Measurements from ENCODE around the gene POLR3B. TPM values are rescaled to one million over a fixed set of nuclear protein-coding genes. Genes with fewer than 3 reads are reported as not detected.

The POLR3B gene
- total RNA-seq, 1 donor from 2014 or later: 8.1 TPM

DNA sequence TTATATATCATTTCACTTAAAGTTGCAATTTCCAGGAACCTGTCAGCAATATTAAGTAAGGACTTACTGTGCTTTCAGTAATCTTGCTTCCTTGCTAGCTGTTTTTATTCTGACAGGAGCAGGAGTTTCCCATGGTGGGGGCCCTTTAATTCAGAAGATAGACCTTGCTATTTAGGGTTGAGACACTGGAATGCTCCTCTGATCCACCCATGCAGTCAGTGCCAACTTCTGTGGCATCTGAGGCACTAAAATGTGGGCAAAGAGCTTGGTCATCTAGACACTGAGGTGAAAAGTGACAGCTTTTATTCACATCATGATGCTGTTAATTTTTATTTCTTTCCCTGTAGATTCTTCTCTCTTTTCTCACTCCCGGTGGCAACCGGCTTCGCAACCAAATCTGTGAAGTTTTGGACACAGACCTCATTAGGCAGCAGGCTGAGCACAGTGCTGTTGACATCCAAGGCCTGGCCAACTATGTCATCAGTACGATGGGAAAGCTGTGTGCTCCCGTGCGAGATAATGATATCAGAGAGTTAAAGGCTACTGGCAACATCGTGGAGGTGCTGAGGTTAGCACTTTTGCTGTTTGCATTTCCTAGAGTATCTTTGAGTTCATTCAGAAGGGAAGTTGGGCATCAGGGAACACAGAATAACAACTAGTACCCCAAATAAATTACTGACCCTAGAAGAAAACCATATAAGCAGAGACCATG lies 36.3 kb upstream of the POLR3B start:
- DNase-seq (ENCODE audit: extremely low spot score, unreplicated experiment): no peak
- Mint-ChIP-seq H3K36me3 (ENCODE audit: unreplicated experiment) (peaks cover 70% of the 10 kb centered on the region), H3K27ac (ENCODE audit: unreplicated experiment) (no peak overlapping the region), H3K4me1 (ENCODE audit: unreplicated experiment) (peaks cover 6% of the 10 kb centered on the region), H3K4me3 (ENCODE audit: unreplicated experiment) (no peak overlapping the region), H3K9me3 (ENCODE audit: unreplicated experiment) (no peaks in the 10 kb centered on the region), H3K27me3 (ENCODE audit: unreplicated experiment) (no peaks in the 10 kb centered on the region)
- TF ChIP-seq, protein P1, sequence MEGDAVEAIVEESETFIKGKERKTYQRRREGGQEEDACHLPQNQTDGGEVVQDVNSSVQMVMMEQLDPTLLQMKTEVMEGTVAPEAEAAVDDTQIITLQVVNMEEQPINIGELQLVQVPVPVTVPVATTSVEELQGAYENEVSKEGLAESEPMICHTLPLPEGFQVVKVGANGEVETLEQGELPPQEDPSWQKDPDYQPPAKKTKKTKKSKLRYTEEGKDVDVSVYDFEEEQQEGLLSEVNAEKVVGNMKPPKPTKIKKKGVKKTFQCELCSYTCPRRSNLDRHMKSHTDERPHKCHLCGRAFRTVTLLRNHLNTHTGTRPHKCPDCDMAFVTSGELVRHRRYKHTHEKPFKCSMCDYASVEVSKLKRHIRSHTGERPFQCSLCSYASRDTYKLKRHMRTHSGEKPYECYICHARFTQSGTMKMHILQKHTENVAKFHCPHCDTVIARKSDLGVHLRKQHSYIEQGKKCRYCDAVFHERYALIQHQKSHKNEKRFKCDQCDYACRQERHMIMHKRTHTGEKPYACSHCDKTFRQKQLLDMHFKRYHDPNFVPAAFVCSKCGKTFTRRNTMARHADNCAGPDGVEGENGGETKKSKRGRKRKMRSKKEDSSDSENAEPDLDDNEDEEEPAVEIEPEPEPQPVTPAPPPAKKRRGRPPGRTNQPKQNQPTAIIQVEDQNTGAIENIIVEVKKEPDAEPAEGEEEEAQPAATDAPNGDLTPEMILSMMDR (IDR thresholded peaks at IDR 0.05): no peak

GRCh38 chr12:106323537-106323936 lies 34.0 kb upstream of the POLR3B start:
- TF ChIP-seq, protein P1 (IDR thresholded peaks at IDR 0.05): no peak
- DNase-seq (ENCODE audit: extremely low spot score, unreplicated experiment): no peak
- Mint-ChIP-seq H3K9me3 (ENCODE audit: unreplicated experiment) (no peaks in the 10 kb centered on the region), H3K36me3 (ENCODE audit: unreplicated experiment) (peaks cover 70% of the 10 kb centered on the region), H3K27ac (ENCODE audit: unreplicated experiment) (no peak overlapping the region), H3K4me1 (ENCODE audit: unreplicated experiment) (no peaks in the 10 kb centered on the region), H3K27me3 (ENCODE audit: unreplicated experiment) (no peaks in the 10 kb centered on the region), H3K4me3 (ENCODE audit: unreplicated experiment) (no peak overlapping the region)

DNA sequence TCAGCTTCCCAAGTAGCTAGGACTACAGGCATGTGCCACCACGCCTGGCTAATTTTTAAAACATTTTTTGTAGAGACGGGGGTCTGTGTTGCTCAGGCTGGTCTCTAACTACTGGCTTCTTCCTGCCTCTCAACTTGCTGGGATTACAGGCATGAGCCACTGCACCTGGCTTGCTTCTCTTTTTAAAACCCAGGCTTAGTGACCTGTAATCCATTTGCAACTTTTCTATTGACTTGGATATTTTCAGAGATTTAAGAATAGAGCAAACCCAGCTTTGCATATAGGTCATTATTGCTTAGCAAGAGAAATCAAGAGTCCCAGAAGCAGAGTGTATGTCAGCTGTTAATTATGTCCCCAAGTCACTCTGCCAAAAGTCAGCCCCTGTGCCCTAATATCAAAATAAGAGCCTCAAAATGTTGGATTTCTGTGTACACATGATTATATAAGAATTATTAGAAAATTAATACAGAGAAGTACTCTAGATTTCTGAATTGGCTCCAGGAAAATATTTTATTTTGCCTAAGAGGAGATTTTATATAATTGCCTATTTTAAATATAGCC lies 30.2 kb upstream of the POLR3B start:
- Mint-ChIP-seq H3K27me3 (ENCODE audit: unreplicated experiment) (no peaks in the 10 kb centered on the region), H3K36me3 (ENCODE audit: unreplicated experiment) (peaks cover 63% of the 10 kb centered on the region), H3K9me3 (ENCODE audit: unreplicated experiment) (peaks cover 1% of the 10 kb centered on the region), H3K4me3 (ENCODE audit: unreplicated experiment) (no peak overlapping the region), H3K27ac (ENCODE audit: unreplicated experiment) (no peak overlapping the region), H3K4me1 (ENCODE audit: unreplicated experiment) (no peaks in the 10 kb centered on the region)
- no peak for DNase-seq (ENCODE audit: extremely low spot score, unreplicated experiment)
- TF ChIP-seq, protein P1 (IDR thresholded peaks at IDR 0.05): no peak

DNA sequence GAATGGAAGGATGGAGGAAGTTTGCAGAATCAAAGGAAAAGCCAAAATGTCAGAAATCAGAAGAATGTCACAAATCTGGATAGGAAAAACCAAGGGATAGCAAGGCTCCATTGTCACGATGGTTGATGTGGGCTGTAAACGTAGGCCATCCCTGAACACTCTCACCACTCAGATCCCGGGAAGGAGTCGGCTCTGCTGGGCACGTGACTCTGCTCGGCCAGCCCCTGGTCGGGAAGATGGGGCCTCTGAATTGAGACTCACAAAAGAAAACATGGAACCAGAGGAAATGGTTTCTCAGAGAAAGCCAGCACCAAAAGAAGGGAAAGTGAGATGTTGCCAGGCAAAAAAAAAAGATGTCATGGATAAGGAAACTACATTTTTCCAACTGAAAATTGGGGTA lies 28.8 kb upstream of the POLR3B start:
- TF ChIP-seq, protein P1 (IDR thresholded peaks at IDR 0.05): no peak
- DNase-seq (ENCODE audit: extremely low spot score, unreplicated experiment): no peak
- Mint-ChIP-seq H3K36me3 (ENCODE audit: unreplicated experiment) (peaks cover 62% of the 10 kb centered on the region), H3K4me3 (ENCODE audit: unreplicated experiment) (no peak overlapping the region), H3K27ac (ENCODE audit: unreplicated experiment) (no peak overlapping the region), H3K4me1 (ENCODE audit: unreplicated experiment) (no peaks in the 10 kb centered on the region), H3K9me3 (ENCODE audit: unreplicated experiment) (peaks cover 4% of the 10 kb centered on the region), H3K27me3 (ENCODE audit: unreplicated experiment) (no peaks in the 10 kb centered on the region)

DNA sequence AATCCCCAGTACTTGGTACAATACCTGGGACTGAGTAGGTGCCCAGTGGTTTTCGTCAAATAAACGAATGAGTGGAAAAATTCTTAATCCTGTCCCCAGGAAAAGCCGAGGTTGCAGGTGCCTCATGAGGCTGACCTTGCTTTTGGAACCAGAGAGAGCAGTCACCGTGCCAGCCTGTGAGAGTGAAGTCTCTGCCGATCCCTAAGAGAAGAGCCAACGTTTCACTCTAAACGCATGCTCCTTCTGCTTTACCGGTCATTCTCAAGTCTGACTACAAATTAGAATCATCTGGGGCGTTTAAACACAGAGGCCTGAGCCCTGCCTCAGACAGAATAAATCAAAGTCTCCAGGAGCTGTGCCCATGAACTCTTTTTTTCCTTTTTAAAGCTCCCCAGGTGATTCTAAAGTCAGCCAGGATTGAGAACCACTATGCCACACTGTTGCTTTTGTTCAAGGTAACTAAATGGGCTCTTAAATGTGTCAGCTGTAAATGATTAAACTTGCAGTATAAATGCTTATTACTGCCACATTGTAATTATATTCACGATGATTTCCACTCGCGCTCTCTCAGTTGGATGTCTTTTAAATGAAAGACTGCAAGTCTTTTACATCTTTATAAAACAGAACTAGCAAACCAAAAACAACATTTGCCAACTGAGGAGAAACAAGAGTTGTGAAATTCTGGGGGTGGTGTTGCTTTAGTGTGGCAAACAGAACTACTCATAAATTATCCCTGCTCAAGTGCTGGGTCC lies 28.1 kb upstream of the POLR3B start:
- TF ChIP-seq, protein P1 (IDR thresholded peaks at IDR 0.05): no peak
- H3K27ac Mint-ChIP-seq (ENCODE audit: unreplicated experiment): no peak overlapping the region
- DNase-seq (ENCODE audit: extremely low spot score, unreplicated experiment): no peak
- H3K27me3 Mint-ChIP-seq (ENCODE audit: unreplicated experiment): no peaks in the 10 kb centered on the region
- peaks cover 56% of the 10 kb centered on the region for H3K36me3 Mint-ChIP-seq (ENCODE audit: unreplicated experiment)
- no peak overlapping the region for H3K4me3 Mint-ChIP-seq (ENCODE audit: unreplicated experiment)
- H3K9me3 Mint-ChIP-seq (ENCODE audit: unreplicated experiment): peaks cover 4% of the 10 kb centered on the region
- H3K4me1 Mint-ChIP-seq (ENCODE audit: unreplicated experiment): no peaks in the 10 kb centered on the region

Data from osteocyte (in vitro differentiated cells).